B cell (primary cell): ENCODE measurements around the gene SRC. TPM values are rescaled to one million over a fixed set of nuclear protein-coding genes. Genes with fewer than 3 reads are reported as not detected.

Source experiments
- ATAC-seq: fragments of 200-7000 bp; cut with Tn5 transposase; one replicate; pipeline ENCODE4 v1.10.0; 2021; ENCODE audit warnings: low read depth, mild to moderate bottlenecking, moderate number of reproducible peaks, moderate library complexity
- CTCF ChIA-PET: fragments of 350-600 bp; sonication (Branson Sonifier 250); formaldehyde crosslinking; loops from one replicate; lab custom pipeline; 2021; ENCODE audit warnings: antibody characterized with exemption, inconsistent platforms; lab: Charles Lee
- POLR2A ChIA-PET: fragments of 350-600 bp; sonication (Branson Sonifier 250); formaldehyde crosslinking; loops from one replicate; lab custom pipeline; 2021; ENCODE audit warnings: antibody characterized with exemption; lab: Charles Lee
- DNase-seq: peaks from one replicate; pipeline ENCODE4 v3.0.0; 2013
- H2AFZ ChIP-seq: 2 replicates; pipeline ENCODE4 v1.6.1; 2012; ENCODE audit warnings: mild to moderate bottlenecking, low read depth, low read length; ENCODE audit not compliant: insufficient read depth, poor library complexity, severe bottlenecking
- H3K27ac ChIP-seq, 2 donors: 1 replicate in 1 of 2; 2 replicates in 1 of 2; pipeline ENCODE4 v1.5.1; 2012 to 2013; ENCODE audit warnings: low read length in 2 of 2, mild to moderate bottlenecking in 2 of 2, moderate library complexity in 1 of 2
- H3K27me3 ChIP-seq, 4 experiments: fragments of 200-600 bp in 1 of 4; sonication (generic) in 1 of 4; replicated peaks in 1 of 4; 1 replicate in 2 of 4; 2 replicates in 2 of 4; pipeline versions ENCODE4 v1.6.1 to v1.7.0; 2013 to 2016; ENCODE audit warnings: low read length in 3 of 4, mild to moderate bottlenecking in 2 of 4, mixed read lengths in 1 of 4, moderate library complexity in 1 of 4; ENCODE audit not compliant: insufficient read depth in 4 of 4, control insufficient read depth in 3 of 4; ENCODE audit errors: control extremely low read depth in 1 of 4
- H3K36me3 ChIP-seq, 2 experiments: replicated peaks in 1 of 2; 1 replicate in 1 of 2; 2 replicates in 1 of 2; pipeline versions ENCODE4 v1.6.1 to v1.7.1; 2013; ENCODE audit warnings: low read length in 1 of 2; ENCODE audit not compliant: insufficient read depth in 2 of 2, control insufficient read depth in 1 of 2; ENCODE audit errors: control extremely low read depth in 1 of 2, extremely low read depth in 1 of 2
- H3K4me1 ChIP-seq, 2 donors: fragments of 200-600 bp in 1 of 2; sonication (generic) in 1 of 2; 1 replicate in 1 of 2; 2 replicates in 1 of 2; pipeline versions ENCODE4 v1.5.1 to v1.6.1; 2013 to 2017; ENCODE audit warnings: low read length in 2 of 2; ENCODE audit not compliant: control insufficient read depth in 2 of 2, insufficient read depth in 2 of 2
- H3K4me2 ChIP-seq: replicated peaks from 2 replicates; pipeline ENCODE3; 2012; ENCODE audit warnings: mild to moderate bottlenecking, low read depth, low read length; ENCODE audit not compliant: poor library complexity, severe bottlenecking
- H3K4me3 ChIP-seq, 5 experiments: fragments of 200-600 bp in 1 of 5; sonication (generic) in 1 of 5; 1 replicate in 3 of 5; 2 replicates in 2 of 5; pipeline versions ENCODE4 v1.5.1 to v1.7.0; 2011 to 2016; ENCODE audit warnings: low read length in 4 of 5, mild to moderate bottlenecking in 4 of 5, low read depth in 2 of 5, control low read depth in 1 of 5, moderate library complexity in 1 of 5; ENCODE audit not compliant: insufficient read depth in 1 of 5; ENCODE audit errors: control extremely low read depth in 1 of 5, extremely low read depth in 1 of 5
- H3K79me2 ChIP-seq: fragments of 200-600 bp; sonication (generic); one replicate; pipeline ENCODE4 v1.6.0; 2016; ENCODE audit warnings: low read length; ENCODE audit not compliant: control insufficient read depth, insufficient read depth
- H3K9ac ChIP-seq: fragments of 200-600 bp; sonication (generic); 2 replicates; pipeline ENCODE4 v1.6.1; 2017; ENCODE audit warnings: mild to moderate bottlenecking, low read length, moderate library complexity
- H3K9me3 ChIP-seq, 3 donors: one replicate each; pipeline versions ENCODE4 v1.6.1 to v1.7.1; 2013; ENCODE audit warnings: low read length in 2 of 3; ENCODE audit not compliant: control insufficient read depth in 2 of 3, insufficient read depth in 1 of 3; ENCODE audit errors: control extremely low read depth in 1 of 3
- H4K20me1 ChIP-seq: 2 replicates; pipeline ENCODE4 v1.6.0; 2012; ENCODE audit warnings: mild to moderate bottlenecking, low read length; ENCODE audit not compliant: insufficient read depth, control insufficient read depth, poor library complexity, severe bottlenecking
- H3K27ac Mint-ChIP-seq: one replicate; pipeline ENCODE4 v1.8.0; 2021; ENCODE audit warnings: mixed read lengths
- H3K27me3 Mint-ChIP-seq: one replicate; pipeline ENCODE4 v1.8.0; 2021; ENCODE audit warnings: mixed read lengths
- H3K4me1 Mint-ChIP-seq: one replicate; pipeline ENCODE4 v1.8.0; 2021; ENCODE audit warnings: mixed read lengths
- H3K4me3 Mint-ChIP-seq: one replicate; pipeline ENCODE4 v1.8.0; 2021; ENCODE audit warnings: mixed read lengths
- H3K9me3 Mint-ChIP-seq: one replicate; pipeline ENCODE4 v1.8.0; 2022; ENCODE audit warnings: mixed read lengths; ENCODE audit not compliant: insufficient read depth
- EZH2 ChIP-seq: IDR thresholded peaks from 2 replicates; pipeline ENCODE4 v1.6.1; 2012; ENCODE audit warnings: borderline replicate concordance, low read depth, mild to moderate bottlenecking, moderate library complexity, low read length; ENCODE audit not compliant: insufficient read depth, poor library complexity, severe bottlenecking
- WGBS: methylation state at CpG from one replicate; pipeline ENCODE4 v1.1.5; 2013; ENCODE audit warnings: missing lambda C conversion rate; ENCODE audit not compliant: insufficient coverage; 5-methylcytosine and 5-hydroxymethylcytosine counted together
- intact Hi-C: fragments of 100-400 bp; cut with micrococcal nuclease; formaldehyde crosslinking; loops from one replicate; pipeline ENCODE4 v1.10.0; 2022
- polyA plus RNA-seq: library from polyadenylated mRNA; depleted of rRNA; stranded (reverse); fragments of >200 nt; gene quantifications from 2 replicates; pipeline ENCODE4 v1.2.3, GENCODE V29; 2012
- total RNA-seq, 2 donors: library from RNA; stranded (reverse); fragments of 120-200 nt in 1 of 2; gene quantifications; 1 replicate in 1 of 2; 2 replicates in 1 of 2; pipeline versions ENCODE4 v1.2.3 to v1.2.4, GENCODE V29; 2013 to 2022
- TF ChIP-seq, protein P1 (sequence below): fragments of 200-600 bp; IDR thresholded peaks from one replicate; pipeline ENCODE4 v1.8.0; 2022; ENCODE audit warnings: antibody characterized with exemption, mild to moderate bottlenecking

SRC gene
- total and polyA plus RNA-seq, 2 donors (not counting 1 experiment from before 2014, with no cell fraction given) = 6.5 to 16.8 TPM

DNA sequence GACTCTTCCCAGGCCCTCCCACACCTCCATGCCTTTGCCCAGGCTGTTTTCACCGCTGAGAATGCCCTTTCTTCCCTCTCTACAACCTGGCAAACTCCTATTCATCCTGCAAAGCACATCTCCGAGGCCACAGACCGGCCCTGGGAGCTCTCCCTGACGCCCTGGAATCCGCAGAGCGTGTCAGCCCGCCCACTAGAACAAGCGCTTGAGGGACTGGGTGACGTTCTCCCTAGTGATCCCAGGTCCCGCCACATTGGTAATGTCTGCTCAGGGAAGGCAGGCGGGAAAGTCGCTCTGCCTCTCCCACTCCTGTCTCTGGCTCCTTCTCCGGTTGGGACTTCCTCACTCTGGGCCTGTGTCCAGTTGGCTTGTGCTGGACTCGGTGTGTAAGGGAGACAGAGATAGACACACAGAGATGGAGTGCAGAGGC is 61.6 kb downstream of the SRC start:
- Histone ChIP-seq H3K4me1 (peaks cover 27 to 41% of the 10 kb centered on the region in 2 donors), H3K9me3 (no peaks in the 10 kb centered on the region), H3K36me3 (no peaks in the 10 kb centered on the region), H3K27me3 (peaks cover 0 to 13% (median 2%) of the 10 kb centered on the region in 4 experiments), H3K79me2 (no peaks in the 10 kb centered on the region), H2AFZ (no peak overlapping the region), H3K9ac (no peak overlapping the region), H3K4me2 (no peak overlapping the region), H3K27ac (no peak overlapping the region), H4K20me1 (no peaks in the 10 kb centered on the region), H3K4me3 (no peak overlapping the region)
- CTCF ChIA-PET = interaction anchor here (1.7 kb wide), 1 partner anchor 127 kb away, joined by 4 read pairs; no protein-coding TSS in a partner anchor
- TF ChIP-seq EZH2 = no peak
- TF ChIP-seq, protein P1, sequence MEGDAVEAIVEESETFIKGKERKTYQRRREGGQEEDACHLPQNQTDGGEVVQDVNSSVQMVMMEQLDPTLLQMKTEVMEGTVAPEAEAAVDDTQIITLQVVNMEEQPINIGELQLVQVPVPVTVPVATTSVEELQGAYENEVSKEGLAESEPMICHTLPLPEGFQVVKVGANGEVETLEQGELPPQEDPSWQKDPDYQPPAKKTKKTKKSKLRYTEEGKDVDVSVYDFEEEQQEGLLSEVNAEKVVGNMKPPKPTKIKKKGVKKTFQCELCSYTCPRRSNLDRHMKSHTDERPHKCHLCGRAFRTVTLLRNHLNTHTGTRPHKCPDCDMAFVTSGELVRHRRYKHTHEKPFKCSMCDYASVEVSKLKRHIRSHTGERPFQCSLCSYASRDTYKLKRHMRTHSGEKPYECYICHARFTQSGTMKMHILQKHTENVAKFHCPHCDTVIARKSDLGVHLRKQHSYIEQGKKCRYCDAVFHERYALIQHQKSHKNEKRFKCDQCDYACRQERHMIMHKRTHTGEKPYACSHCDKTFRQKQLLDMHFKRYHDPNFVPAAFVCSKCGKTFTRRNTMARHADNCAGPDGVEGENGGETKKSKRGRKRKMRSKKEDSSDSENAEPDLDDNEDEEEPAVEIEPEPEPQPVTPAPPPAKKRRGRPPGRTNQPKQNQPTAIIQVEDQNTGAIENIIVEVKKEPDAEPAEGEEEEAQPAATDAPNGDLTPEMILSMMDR = no peak
- intact Hi-C loops = loop anchor here (5.0 kb wide), 1 partner anchor 455 kb away; the partner anchor contains the start of gene SAMHD1
- POLR2A ChIA-PET = no interaction called here
- WGBS = 88% methylated on average over 14 of the region's 14 CpGs
- no peak overlapping the region for H3K27ac Mint-ChIP-seq
- H3K27me3 Mint-ChIP-seq = peaks cover 16% of the 10 kb centered on the region
- peaks cover 28% of the 10 kb centered on the region for H3K4me1 Mint-ChIP-seq
- H3K9me3 Mint-ChIP-seq = no peaks in the 10 kb centered on the region
- peak overlapping the region; percentile 68 for H3K4me3 Mint-ChIP-seq
- ATAC-seq (no peak), DNase-seq (no peak)

DNA sequence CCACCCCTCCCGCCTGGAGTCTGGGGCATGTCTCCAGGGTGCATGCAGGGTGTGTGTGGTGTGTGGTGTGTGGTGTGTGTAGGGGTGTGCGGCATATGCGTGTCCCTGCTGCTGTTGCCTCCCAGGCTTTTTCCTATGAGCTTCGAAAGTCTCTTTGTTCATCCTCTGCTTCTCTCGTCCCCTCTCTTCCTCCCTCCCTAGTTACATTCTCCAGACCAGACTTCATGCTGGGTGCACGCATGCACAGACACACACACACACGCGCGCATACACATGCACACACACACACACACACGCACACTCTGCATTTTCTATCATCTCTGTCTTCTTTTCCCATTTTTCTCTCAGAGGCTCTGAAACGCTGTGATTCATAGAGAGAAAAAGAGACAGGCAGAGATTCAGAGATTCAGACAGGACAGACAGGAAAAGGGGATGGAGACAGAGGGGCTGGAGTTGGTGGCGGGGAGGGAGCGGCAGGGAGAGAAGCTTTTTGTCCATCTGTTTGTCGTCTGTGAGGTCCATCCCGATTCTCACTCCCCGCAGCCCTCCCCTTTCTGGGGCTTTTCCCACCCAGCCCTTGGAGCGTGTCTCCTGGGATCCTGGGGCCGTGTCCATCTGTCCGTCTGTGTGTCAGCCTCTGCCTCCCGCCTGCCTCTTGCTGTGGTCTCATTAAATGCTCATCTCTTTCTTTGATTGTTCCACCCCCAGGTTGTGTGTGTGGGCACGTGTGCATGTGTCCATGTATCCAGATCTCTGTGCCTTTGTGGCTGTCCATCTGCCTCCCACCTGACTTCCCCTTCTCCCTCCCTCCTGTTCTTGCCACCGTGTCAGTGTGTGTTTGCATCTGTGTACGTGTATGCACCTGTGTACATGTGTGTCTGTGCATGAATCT is 62.6 kb downstream of the SRC start:
- Histone ChIP-seq H3K36me3 (no peaks in the 10 kb centered on the region), H3K9ac (no peak overlapping the region), H3K79me2 (no peaks in the 10 kb centered on the region), H3K4me3 (no peak overlapping the region), H2AFZ (no peak overlapping the region), H3K9me3 (no peaks in the 10 kb centered on the region), H3K27me3 (peaks cover 0 to 13% (median 2%) of the 10 kb centered on the region in 4 experiments), H3K27ac (no peak overlapping the region), H4K20me1 (no peaks in the 10 kb centered on the region), H3K4me2 (peak overlapping the region; percentile 39), H3K4me1 (peaks cover 31 to 46% of the 10 kb centered on the region in 2 donors)
- no peak for DNase-seq
- TF ChIP-seq EZH2 = no peak
- TF ChIP-seq, protein P1 = no peak
- WGBS = 92% methylated on average over 17 of the region's 23 CpGs
- Mint-ChIP-seq H3K9me3 (no peaks in the 10 kb centered on the region), H3K4me3 (no peak overlapping the region), H3K4me1 (peaks cover 28% of the 10 kb centered on the region), H3K27ac (no peak overlapping the region), H3K27me3 (peaks cover 16% of the 10 kb centered on the region)
- POLR2A ChIA-PET = no interaction called here
- intact Hi-C loops = loop anchor here (5.0 kb wide), 1 partner anchor 456 kb away; the partner anchor contains the start of gene SAMHD1
- CTCF ChIA-PET = interaction anchor here (1.7 kb wide), 1 partner anchor 126 kb away, joined by 4 read pairs; no protein-coding TSS in a partner anchor
- no peak for ATAC-seq
